Measurements from ENCODE around the gene DCAKD.

The DCAKD gene

DNA sequence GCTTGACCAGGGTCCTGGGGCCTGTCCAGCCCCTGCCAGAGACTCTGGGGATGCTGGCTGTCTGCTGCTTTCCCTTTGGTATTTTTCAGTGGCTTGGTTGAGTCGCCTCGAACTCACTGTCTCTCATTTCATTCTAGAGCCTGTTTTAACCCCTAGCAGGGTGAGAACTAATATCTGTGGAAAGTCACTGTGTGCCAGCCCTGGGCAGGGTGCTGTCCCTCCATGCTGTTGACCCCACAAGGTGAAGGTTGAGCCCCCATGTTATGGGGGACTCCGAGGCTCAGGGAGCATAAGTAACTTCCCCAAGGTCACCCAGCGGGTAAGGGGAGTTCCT is 33.0 kb downstream of the DCAKD start:
- TF ChIP-seq, protein P1, sequence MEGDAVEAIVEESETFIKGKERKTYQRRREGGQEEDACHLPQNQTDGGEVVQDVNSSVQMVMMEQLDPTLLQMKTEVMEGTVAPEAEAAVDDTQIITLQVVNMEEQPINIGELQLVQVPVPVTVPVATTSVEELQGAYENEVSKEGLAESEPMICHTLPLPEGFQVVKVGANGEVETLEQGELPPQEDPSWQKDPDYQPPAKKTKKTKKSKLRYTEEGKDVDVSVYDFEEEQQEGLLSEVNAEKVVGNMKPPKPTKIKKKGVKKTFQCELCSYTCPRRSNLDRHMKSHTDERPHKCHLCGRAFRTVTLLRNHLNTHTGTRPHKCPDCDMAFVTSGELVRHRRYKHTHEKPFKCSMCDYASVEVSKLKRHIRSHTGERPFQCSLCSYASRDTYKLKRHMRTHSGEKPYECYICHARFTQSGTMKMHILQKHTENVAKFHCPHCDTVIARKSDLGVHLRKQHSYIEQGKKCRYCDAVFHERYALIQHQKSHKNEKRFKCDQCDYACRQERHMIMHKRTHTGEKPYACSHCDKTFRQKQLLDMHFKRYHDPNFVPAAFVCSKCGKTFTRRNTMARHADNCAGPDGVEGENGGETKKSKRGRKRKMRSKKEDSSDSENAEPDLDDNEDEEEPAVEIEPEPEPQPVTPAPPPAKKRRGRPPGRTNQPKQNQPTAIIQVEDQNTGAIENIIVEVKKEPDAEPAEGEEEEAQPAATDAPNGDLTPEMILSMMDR (IDR thresholded peaks at IDR 0.05; ENCODE audit: low read depth, low read length) = no peak
- H3K4me3 ChIP-seq (ENCODE audit: low read depth, low read length) = peak overlapping the region; percentile 56

DNA sequence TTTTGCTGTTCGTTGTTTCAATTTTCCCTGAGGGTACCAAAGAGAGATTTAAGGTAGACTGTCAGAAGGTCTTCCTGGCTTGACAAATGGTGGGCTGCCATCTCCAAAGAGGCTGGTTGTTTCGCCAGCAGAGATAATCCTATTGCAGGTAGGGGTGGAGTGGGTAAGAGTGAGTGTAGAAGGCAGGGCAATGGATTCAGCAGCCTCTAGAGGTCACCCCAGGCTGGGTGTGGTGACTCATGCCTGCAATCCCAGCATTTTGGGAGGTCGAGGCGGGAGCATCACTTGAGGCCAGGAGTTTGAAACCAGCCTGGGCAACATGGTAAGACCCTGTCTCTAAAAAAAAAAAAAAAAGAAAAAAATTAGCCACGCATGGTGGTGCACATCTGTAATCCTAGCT is 34.6 kb downstream of the DCAKD start:
- TF ChIP-seq, protein P1 (IDR thresholded peaks at IDR 0.05; ENCODE audit: low read depth, low read length) = no peak; the same call in 1 of the 2 replicates

DNA sequence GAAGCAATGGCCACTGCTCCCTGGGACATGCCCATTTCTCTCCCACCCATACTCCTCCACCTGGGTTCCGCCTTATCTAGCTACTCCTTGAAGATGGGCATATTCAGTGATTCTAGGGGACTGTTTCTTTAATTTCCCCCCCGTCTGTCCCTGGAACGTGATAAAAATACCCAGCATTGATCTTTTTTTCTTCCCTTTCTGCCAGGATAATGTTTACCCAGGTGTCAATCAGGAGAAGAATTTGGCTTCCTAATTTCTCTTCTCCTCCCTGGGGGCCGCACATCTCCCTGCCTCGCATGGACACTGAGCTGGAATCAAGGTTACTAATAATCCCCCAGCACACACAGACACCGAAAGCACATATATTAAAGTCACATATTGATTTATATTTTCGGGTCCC is 35.2 kb downstream of the DCAKD start:
- TF ChIP-seq, protein P1 (IDR thresholded peaks at IDR 0.05; ENCODE audit: low read depth, low read length) = no peak
- no peak overlapping the region for H3K4me3 ChIP-seq (ENCODE audit: low read depth, low read length)

More for the DNA sequence above, 34.6 kb downstream of the DCAKD start:
- H3K4me3 ChIP-seq (ENCODE audit: low read depth, low read length) = no peak overlapping the region

DNA sequence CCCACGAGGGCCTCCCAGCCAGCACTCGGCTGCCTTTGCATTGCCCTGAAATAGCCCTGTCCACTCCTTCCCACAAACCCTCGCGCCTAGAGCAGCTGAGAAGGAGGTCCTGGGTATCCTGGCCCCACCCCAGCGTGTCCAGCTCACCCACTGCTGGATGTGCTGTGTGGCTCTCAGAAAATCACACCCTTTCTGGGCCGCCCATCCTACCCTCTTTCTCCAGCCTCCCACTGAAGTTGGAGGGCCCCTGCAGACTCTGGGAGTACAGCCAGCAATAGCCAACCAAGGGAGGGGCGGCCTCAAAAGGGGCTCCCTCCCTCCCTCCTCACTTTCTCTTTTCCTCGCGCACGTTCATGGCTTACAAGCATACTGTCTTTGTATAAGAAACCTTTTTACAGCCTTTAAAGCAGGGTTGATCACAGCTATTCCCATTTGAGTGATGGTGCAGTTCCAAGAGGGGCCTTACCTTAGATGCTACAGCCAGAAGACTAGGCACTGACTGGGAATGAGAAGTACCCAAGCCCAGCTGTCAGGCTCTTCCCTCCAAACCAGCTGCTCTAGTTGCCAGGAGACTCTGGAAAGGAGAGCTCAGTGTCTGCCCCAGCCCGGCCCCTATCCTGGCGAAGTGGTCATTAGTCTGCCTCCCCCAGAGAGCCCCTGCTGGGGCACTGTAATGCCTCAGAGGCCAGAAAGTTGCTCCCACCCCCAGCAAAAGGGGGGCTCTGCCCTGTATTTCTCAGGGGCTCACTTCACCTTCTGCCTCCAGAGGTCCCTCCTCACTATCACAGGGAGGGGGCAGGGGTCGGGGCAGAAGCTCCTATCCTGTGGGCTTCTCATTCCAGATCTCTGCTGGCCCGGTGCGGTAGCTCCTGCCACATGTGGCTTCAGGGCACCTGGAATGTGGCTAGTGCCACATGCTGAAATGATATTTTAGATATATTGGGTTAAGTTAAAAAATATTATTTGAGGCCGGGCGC is 38.1 kb downstream of the DCAKD start:
- no peak overlapping the region for H3K4me3 ChIP-seq (ENCODE audit: low read depth, low read length)
- TF ChIP-seq, protein P1 (IDR thresholded peaks at IDR 0.05; ENCODE audit: low read depth, low read length) = no peak

DNA sequence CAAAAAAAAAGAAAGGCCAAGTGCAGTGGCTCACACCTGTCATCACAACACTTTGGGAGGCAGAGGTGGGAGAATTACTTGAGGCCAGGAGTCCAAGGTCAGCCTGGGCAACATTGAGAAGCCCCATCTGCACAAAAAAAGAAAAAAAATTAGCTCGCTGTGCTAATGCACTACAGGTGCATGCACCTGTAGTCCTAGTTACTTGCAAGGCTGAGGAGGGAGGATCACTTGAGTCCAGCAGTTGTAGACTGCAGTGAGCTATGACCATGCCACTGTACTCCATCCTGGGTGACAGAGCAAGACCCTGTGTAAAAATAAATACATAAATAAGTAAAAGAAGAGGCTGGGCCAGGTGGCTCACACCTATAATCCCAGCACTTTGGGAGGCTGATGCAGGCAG is 39.7 kb downstream of the DCAKD start:
- TF ChIP-seq, protein P1 (IDR thresholded peaks at IDR 0.05; ENCODE audit: low read depth, low read length) = no peak
- H3K4me3 ChIP-seq (ENCODE audit: low read depth, low read length) = no peak overlapping the region

DNA sequence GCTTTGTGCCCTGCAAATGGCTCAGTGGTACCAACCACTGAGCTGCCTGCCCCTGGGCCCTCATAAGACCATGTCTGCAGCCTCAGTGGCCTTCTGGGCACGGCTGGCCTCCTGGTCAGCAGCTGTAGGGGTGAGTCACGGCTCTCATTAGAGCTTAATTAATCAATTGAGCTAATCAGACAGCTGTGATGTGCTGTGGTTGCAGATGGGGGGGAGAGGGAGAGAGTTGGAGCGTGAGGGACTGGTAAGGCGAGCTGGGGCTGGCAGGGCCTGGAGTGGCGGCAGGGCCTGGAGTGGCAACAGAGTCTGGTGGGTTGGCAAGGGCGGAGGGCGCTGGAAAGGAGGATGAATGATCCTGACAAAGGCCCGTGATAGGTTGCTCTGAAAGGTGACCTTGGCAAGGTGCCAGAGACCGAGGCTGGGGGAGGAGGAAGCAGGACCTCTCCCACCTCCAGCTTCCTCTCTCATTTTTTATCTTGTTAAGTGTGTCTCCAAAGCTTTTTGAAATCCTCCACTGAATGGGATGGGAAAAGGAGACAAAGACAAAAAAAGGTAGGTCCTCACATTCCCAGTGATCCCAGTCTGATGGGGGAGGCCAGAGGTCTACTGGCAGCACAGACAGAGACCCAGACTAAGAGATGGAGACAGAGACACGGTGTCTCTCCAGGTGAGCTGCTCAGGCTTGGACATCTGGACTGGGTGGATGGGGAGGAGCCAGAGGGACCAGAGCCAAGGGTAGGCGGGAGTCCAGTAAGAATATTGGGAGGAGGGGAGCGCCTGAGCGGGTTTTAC is 41.6 kb downstream of the DCAKD start:
- no peak overlapping the region for H3K4me3 ChIP-seq (ENCODE audit: low read depth, low read length)
- TF ChIP-seq, protein P1 (IDR thresholded peaks at IDR 0.05; ENCODE audit: low read depth, low read length) = no peak

DNA sequence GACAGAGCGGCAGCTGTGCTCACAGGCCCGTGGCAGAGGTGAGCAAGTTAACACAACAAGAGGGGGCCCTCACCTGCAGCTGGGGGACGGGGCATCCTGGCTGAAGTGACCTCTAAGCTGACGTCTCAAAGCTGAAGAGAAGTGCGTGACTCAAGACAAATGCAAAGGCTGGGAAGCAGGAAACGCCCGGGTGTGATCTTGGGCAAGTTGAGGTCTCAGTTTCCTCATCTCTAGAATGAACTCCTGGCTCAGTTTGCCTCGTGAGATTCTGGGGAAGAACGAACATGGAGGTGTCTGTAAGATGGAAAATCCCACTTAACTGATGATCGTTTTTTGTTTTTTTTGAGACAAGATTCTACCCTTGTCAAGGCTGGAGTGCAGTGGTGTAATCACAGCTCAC is 43.2 kb downstream of the DCAKD start:
- TF ChIP-seq, protein P1 (IDR thresholded peaks at IDR 0.05; ENCODE audit: low read depth, low read length) = no peak
- H3K4me3 ChIP-seq (ENCODE audit: low read depth, low read length) = no peak overlapping the region
